DND-41 (cell line): ENCODE results near the gene ST3GAL6.

Experiments used
- ATAC-seq: fragments of 200-7000 bp; cut with Tn5 transposase; 3 replicates; pipeline ENCODE4 v1.9.1; 2021; ENCODE audit warnings: low read depth; ENCODE audit not compliant: insufficient read depth
- DNase-seq: peaks from one replicate; pipeline ENCODE4 v3.0.0-alpha.2; 2020
- H2AFZ ChIP-seq: 2 replicates; pipeline ENCODE4 v1.6.0; 2012; ENCODE audit warnings: low read depth, low read length
- H3K27ac ChIP-seq: 2 replicates; pipeline ENCODE4 v1.5.1; 2012; ENCODE audit warnings: low read length, inconsistent platforms
- H3K27me3 ChIP-seq: fragments of 200-600 bp; sonication (generic); 2 replicates; pipeline ENCODE4 v1.6.0; 2012; ENCODE audit warnings: low read length, mild to moderate bottlenecking, inconsistent platforms; ENCODE audit not compliant: insufficient read depth, poor library complexity
- H3K36me3 ChIP-seq: 2 replicates; pipeline ENCODE4 v1.5.1; 2012; ENCODE audit warnings: low read length, inconsistent platforms; ENCODE audit not compliant: insufficient read depth
- H3K4me1 ChIP-seq: 2 replicates; pipeline ENCODE4 v1.5.1; 2012; ENCODE audit warnings: mild to moderate bottlenecking, low read length; ENCODE audit not compliant: insufficient read depth
- H3K4me2 ChIP-seq: 2 replicates; pipeline ENCODE4 v1.6.0; 2012; ENCODE audit warnings: mild to moderate bottlenecking, moderate library complexity, low read length, inconsistent platforms; ENCODE audit not compliant: insufficient read depth
- H3K4me3 ChIP-seq, 2 experiments: fragments of 200-600 bp in 1 of 2; shearing (Covaris generic) in 1 of 2; 2 replicates each; pipeline ENCODE4 v1.5.1; 2012 to 2016; ENCODE audit warnings: inconsistent platforms in 2 of 2, low read length in 2 of 2, mild to moderate bottlenecking in 2 of 2, low read depth in 1 of 2, moderate library complexity in 1 of 2
- H3K79me2 ChIP-seq: 2 replicates; pipeline ENCODE4 v1.6.0; 2012; ENCODE audit warnings: low read length, inconsistent platforms; ENCODE audit not compliant: insufficient read depth
- H3K9ac ChIP-seq: 2 replicates; pipeline ENCODE4 v1.6.0; 2012; ENCODE audit warnings: low read depth, mild to moderate bottlenecking, inconsistent platforms, low read length, moderate library complexity
- H3K9me3 ChIP-seq: 2 replicates; pipeline ENCODE4 v1.5.1; 2012; ENCODE audit warnings: low read length, moderate library complexity, mild to moderate bottlenecking, inconsistent platforms; ENCODE audit not compliant: insufficient read depth, severe bottlenecking
- H4K20me1 ChIP-seq: 2 replicates; pipeline ENCODE4 v1.6.0; 2012; ENCODE audit warnings: low read length; ENCODE audit not compliant: insufficient read depth
- CTCF ChIP-seq: IDR thresholded peaks from 2 replicates; pipeline ENCODE4 v1.5.1; 2012; ENCODE audit warnings: borderline replicate concordance, low read length, moderate library complexity, mild to moderate bottlenecking; ENCODE audit not compliant: poor library complexity, severe bottlenecking; ENCODE audit errors: extremely low read depth
- EZH2 ChIP-seq: IDR thresholded peaks from 3 replicates; pipeline ENCODE4 v1.6.1; 2012; ENCODE audit warnings: borderline replicate concordance, low read depth, mild to moderate bottlenecking, moderate library complexity, low read length, inconsistent platforms; ENCODE audit not compliant: severe bottlenecking

Gene ST3GAL6

GRCh38 chr3:98730886-98731537, 32.1 kb upstream of the ST3GAL6 start:
- DNase-seq (no peak), ATAC-seq (no peak)
- H3K36me3 ChIP-seq = no peaks in the 10 kb centered on the region
- no peak overlapping the region for H3K4me3 ChIP-seq
- H3K27ac ChIP-seq = no peak overlapping the region
- H3K9me3 ChIP-seq = no peaks in the 10 kb centered on the region
- no peak overlapping the region for H2AFZ ChIP-seq
- peaks cover 32% of the 10 kb centered on the region for H3K79me2 ChIP-seq
- H3K4me2 ChIP-seq = peak overlapping the region; percentile 74; the same call in 1 of the 2 replicates
- TF ChIP-seq EZH2 (no peak), CTCF (no peak)
- no peaks in the 10 kb centered on the region for H3K27me3 ChIP-seq
- no peak overlapping the region for H3K9ac ChIP-seq
- H4K20me1 ChIP-seq = no peaks in the 10 kb centered on the region
- peaks cover 33% of the 10 kb centered on the region for H3K4me1 ChIP-seq

- no peaks in the 10 kb centered on the region for H3K36me3 ChIP-seq
- DNase-seq = peak; percentile 67
- H3K4me3 ChIP-seq = peak overlapping the region; percentile 35 to 70; a peak in 3 of 4 replicates
- peak overlapping the region; percentile 69 for H3K9ac ChIP-seq
- peak; percentile 72 for ATAC-seq
- H3K79me2 ChIP-seq = peaks cover 37% of the 10 kb centered on the region
- no peaks in the 10 kb centered on the region for H3K9me3 ChIP-seq
- no peaks in the 10 kb centered on the region for H4K20me1 ChIP-seq
- H3K4me1 ChIP-seq = peaks cover 33% of the 10 kb centered on the region
- TF ChIP-seq EZH2 (no peak), CTCF (no peak)
- no peaks in the 10 kb centered on the region for H3K27me3 ChIP-seq
- H3K27ac ChIP-seq = peak overlapping the region; percentile 64
- H2AFZ ChIP-seq = peak overlapping the region; percentile 77
- peak overlapping the region; percentile 74 for H3K4me2 ChIP-seq
Observed at GRCh38 chr3:98731720-98732285, 31.3 kb upstream of the ST3GAL6 start.

- Histone ChIP-seq H3K9me3 (no peaks in the 10 kb centered on the region), H2AFZ (peak overlapping the region; percentile 77), H3K36me3 (no peaks in the 10 kb centered on the region), H3K79me2 (peaks cover 39% of the 10 kb centered on the region), H3K27ac (peak overlapping the region; percentile 64), H3K27me3 (no peaks in the 10 kb centered on the region), H3K4me1 (peaks cover 33% of the 10 kb centered on the region), H3K4me3 (peak overlapping the region; percentile 35 to 70; a peak in 3 of 4 replicates), H3K9ac (peak overlapping the region; percentile 69), H3K4me2 (peak overlapping the region; percentile 74), H4K20me1 (no peaks in the 10 kb centered on the region)
- DNase-seq = peak; percentile 57
- ATAC-seq = peak; percentile 71
- TF ChIP-seq CTCF = peak; percentile 35
- no peak for TF ChIP-seq EZH2
Observed at GRCh38 chr3:98732286-98733052, 30.7 kb upstream of the ST3GAL6 start.
